H9 (cell line): ENCODE data around the gene EPC1. TPM values are rescaled to one million over a fixed set of nuclear protein-coding genes. Genes with fewer than 3 reads are reported as not detected.

Experiments
- DNase-seq: peaks from one replicate; pipeline ENCODE4 v3.0.0-alpha.2; 2017
- H2AFZ ChIP-seq: one replicate; pipeline ENCODE4 v1.6.1; 2013; ENCODE audit warnings: mild to moderate bottlenecking, low read length, control low read depth, moderate library complexity
- H2AK5ac ChIP-seq: 2 replicates; pipeline ENCODE4 v1.6.1; 2013; ENCODE audit warnings: low read length, control low read depth, mixed read lengths; ENCODE audit not compliant: insufficient read length
- H2BK120ac ChIP-seq: one replicate; pipeline ENCODE4 v1.6.1; 2013; ENCODE audit warnings: low read depth, mild to moderate bottlenecking, low read length, control low read depth, inconsistent platforms; ENCODE audit not compliant: poor library complexity, severe bottlenecking
- H2BK12ac ChIP-seq: 2 replicates; pipeline ENCODE4 v1.6.1; 2013; ENCODE audit warnings: low read length, control low read depth, mixed read lengths, low read depth; ENCODE audit not compliant: insufficient read length
- H2BK15ac ChIP-seq: 2 replicates; pipeline ENCODE4 v1.6.1; 2013; ENCODE audit warnings: low read depth, low read length, control low read depth
- H2BK20ac ChIP-seq: one replicate; pipeline ENCODE4 v1.6.1; 2013; ENCODE audit warnings: low read depth, mild to moderate bottlenecking, low read length, control low read depth, inconsistent platforms; ENCODE audit not compliant: poor library complexity, severe bottlenecking
- H2BK5ac ChIP-seq: 2 replicates; pipeline ENCODE4 v1.6.1; 2013; ENCODE audit warnings: low read length, control low read depth, mixed read lengths; ENCODE audit not compliant: insufficient read length
- H3K14ac ChIP-seq: 2 replicates; pipeline ENCODE4 v1.6.1; 2013; ENCODE audit warnings: low read length, control low read depth; ENCODE audit not compliant: insufficient read depth
- H3K18ac ChIP-seq: 2 replicates; pipeline ENCODE4 v1.6.1; 2013; ENCODE audit warnings: low read depth, mild to moderate bottlenecking, mixed read lengths, low read length, control low read depth; ENCODE audit not compliant: insufficient read length
- H3K23ac ChIP-seq: 2 replicates; pipeline ENCODE4 v1.6.1; 2013; ENCODE audit warnings: low read length, control low read depth, mixed read lengths, low read depth; ENCODE audit not compliant: insufficient read length
- H3K23me2 ChIP-seq: 2 replicates; pipeline ENCODE4 v1.6.1; 2013; ENCODE audit warnings: low read depth, mild to moderate bottlenecking, mixed read lengths, low read length, control low read depth; ENCODE audit not compliant: insufficient read length, poor library complexity, severe bottlenecking
- H3K27ac ChIP-seq: 2 replicates; pipeline ENCODE4 v1.5.1; 2013; ENCODE audit warnings: low read length, control low read depth, mixed read lengths, low read depth; ENCODE audit not compliant: insufficient read length
- H3K27me3 ChIP-seq: 2 replicates; pipeline ENCODE4 v1.6.1; 2013; ENCODE audit warnings: low read length, control low read depth, inconsistent platforms; ENCODE audit not compliant: insufficient read depth
- H3K4ac ChIP-seq: 2 replicates; pipeline ENCODE4 v1.6.1; 2013; ENCODE audit warnings: low read depth, mild to moderate bottlenecking, control low read depth, inconsistent platforms, low read length, moderate library complexity
- H3K4me1 ChIP-seq: 2 replicates; pipeline ENCODE4 v1.6.1; 2013; ENCODE audit warnings: low read length, control low read depth, inconsistent platforms; ENCODE audit not compliant: insufficient read depth
- H3K4me2 ChIP-seq: 2 replicates; pipeline ENCODE4 v1.6.1; 2013; ENCODE audit warnings: low read length, control low read depth, mixed read lengths; ENCODE audit not compliant: insufficient read length, insufficient read depth
- H3K56ac ChIP-seq: 2 replicates; pipeline ENCODE4 v1.6.1; 2013; ENCODE audit warnings: low read depth, mild to moderate bottlenecking, mixed read lengths, low read length, control low read depth; ENCODE audit not compliant: insufficient read length
- H3K79me1 ChIP-seq: 2 replicates; pipeline ENCODE4 v1.6.1; 2013; ENCODE audit warnings: low read depth, mild to moderate bottlenecking, moderate library complexity, low read length, control low read depth, inconsistent platforms; ENCODE audit not compliant: insufficient read depth, poor library complexity, severe bottlenecking
- H3K79me2 ChIP-seq: 2 replicates; pipeline ENCODE4 v1.6.1; 2013; ENCODE audit warnings: low read length, control low read depth, inconsistent platforms; ENCODE audit not compliant: insufficient read depth
- H3K9ac ChIP-seq: 2 replicates; pipeline ENCODE4 v1.6.1; 2013; ENCODE audit warnings: low read length, control low read depth, mixed read lengths; ENCODE audit not compliant: insufficient read length; ENCODE audit errors: extremely low read depth
- H3K9me3 ChIP-seq: one replicate; pipeline ENCODE4 v1.6.1; 2013; ENCODE audit warnings: low read depth, low read length, inconsistent platforms; ENCODE audit not compliant: control insufficient read depth
- H3T11ph ChIP-seq: one replicate; pipeline ENCODE4 v1.6.1; 2013; ENCODE audit warnings: mild to moderate bottlenecking, low read length, control low read depth, inconsistent platforms
- H4K20me1 ChIP-seq: one replicate; pipeline ENCODE4 v1.6.1; 2013; ENCODE audit not compliant: control insufficient read depth, insufficient read length, insufficient read depth
- H4K5ac ChIP-seq: 2 replicates; pipeline ENCODE4 v1.6.1; 2013; ENCODE audit warnings: low read depth, mild to moderate bottlenecking, mixed read lengths, low read length, control low read depth; ENCODE audit not compliant: insufficient read length
- H4K8ac ChIP-seq: replicated peaks from 2 replicates; pipeline ENCODE4 v1.6.1; 2013; ENCODE audit warnings: low read length, control low read depth, mixed read lengths, low read depth; ENCODE audit not compliant: insufficient read length
- H4K91ac ChIP-seq: 2 replicates; pipeline ENCODE4 v1.6.1; 2013; ENCODE audit warnings: low read depth, mild to moderate bottlenecking, moderate library complexity, mixed read lengths, low read length, control low read depth; ENCODE audit not compliant: insufficient read length
- H3K27ac Mint-ChIP-seq, 3 experiments: 2 replicates in 2 of 3; 3 replicates in 1 of 3; pipeline ENCODE4 v1.8.0; 2020 to 2021; ENCODE audit warnings: mixed read lengths in 3 of 3, mild to moderate bottlenecking in 1 of 3, moderate library complexity in 1 of 3
- H3K27me3 Mint-ChIP-seq: 2 replicates; pipeline ENCODE4 v1.8.0; 2021; ENCODE audit warnings: low read depth, mild to moderate bottlenecking, moderate library complexity, mixed read lengths
- H3K36me3 Mint-ChIP-seq, 3 experiments: 2 replicates in 2 of 3; 3 replicates in 1 of 3; pipeline ENCODE4 v1.8.0; 2020 to 2021; ENCODE audit warnings: low read depth in 3 of 3, mixed read lengths in 3 of 3; ENCODE audit not compliant: insufficient read depth in 1 of 3
- H3K4me1 Mint-ChIP-seq, 2 experiments: 2 replicates each; pipeline ENCODE4 v1.8.0; 2020; ENCODE audit warnings: mixed read lengths in 2 of 2
- H3K4me3 Mint-ChIP-seq, 2 experiments: 2 replicates in 1 of 2; 3 replicates in 1 of 2; pipeline ENCODE4 v1.8.0; 2020 to 2021; ENCODE audit warnings: mild to moderate bottlenecking in 2 of 2, mixed read lengths in 2 of 2, moderate library complexity in 1 of 2
- H3K9me3 Mint-ChIP-seq, 2 experiments: 2 replicates in 1 of 2; 3 replicates in 1 of 2; pipeline ENCODE4 v1.8.0; 2020; ENCODE audit warnings: mild to moderate bottlenecking in 2 of 2, mixed read lengths in 2 of 2, moderate library complexity in 1 of 2
- WGBS: extraction: QIAGEN DNeasy Blood & Tissue Kit; methylation state at CpG from one replicate; pipeline ENCODE4 v1.1.7; 2013; ENCODE audit warnings: missing lambda C conversion rate, low lambda C conversion rate, mixed read lengths; ENCODE audit not compliant: insufficient read length; ENCODE audit errors: extremely low coverage; 5-methylcytosine and 5-hydroxymethylcytosine counted together
- total RNA-seq: library from RNA; stranded (reverse); gene quantifications from 2 replicates; pipeline ENCODE4 v1.2.1, GENCODE V29; 2021
- TF ChIP-seq, protein P1 (sequence below): fragments of 200-600 bp; sonication (generic); conservative IDR thresholded peaks from 3 replicates; pipeline ENCODE4 v1.8.0; 2021; ENCODE audit warnings: antibody characterized with exemption, mild to moderate bottlenecking

Gene EPC1
- total RNA-seq, 1 experiment from 2014 or later = 32.5 TPM

DNA sequence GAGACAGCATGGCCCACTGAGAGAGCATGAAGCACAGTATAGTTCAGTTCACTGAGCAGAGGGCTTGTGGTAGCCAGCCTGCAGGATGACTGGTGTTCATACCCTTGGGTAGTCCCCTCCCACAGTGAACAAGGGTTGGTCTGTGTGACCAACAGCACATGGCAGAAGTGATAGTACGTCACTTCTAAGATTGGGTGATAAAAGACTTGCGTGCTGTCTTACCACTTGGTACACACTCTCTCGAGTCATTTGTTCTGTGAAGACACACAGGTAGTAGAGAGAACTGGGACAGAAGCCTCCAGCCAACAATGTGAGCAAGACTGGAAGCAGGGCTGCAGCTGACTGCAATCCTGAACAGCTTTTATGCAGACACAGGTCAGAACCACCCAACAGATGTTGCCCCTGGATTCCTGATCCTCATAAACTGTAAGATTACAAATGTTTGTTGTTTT, 14.6 kb downstream of the EPC1 start:
- no peak overlapping the region for H3K27ac ChIP-seq
- no peak overlapping the region for H3K9ac ChIP-seq
- H2AK5ac ChIP-seq = no peak overlapping the region

More for the DNA sequence above, 14.6 kb downstream of the EPC1 start:
- H2BK15ac ChIP-seq = no peak overlapping the region
- WGBS = no CpG with 5 or more reads among the region's 3 CpGs
- H3K9me3 ChIP-seq = no peaks in the 10 kb centered on the region
- H3K4ac ChIP-seq = no peak overlapping the region
- no peak overlapping the region for H3K4me2 ChIP-seq
- H3K14ac ChIP-seq = no peak overlapping the region
- H3K27me3 ChIP-seq = no peaks in the 10 kb centered on the region
- H2BK12ac ChIP-seq = no peak overlapping the region
- H4K91ac ChIP-seq = no peak overlapping the region
- Mint-ChIP-seq H3K4me1 (peaks cover 67 to 75% of the 10 kb centered on the region in 2 experiments), H3K36me3 (peaks cover 0 to 1% (median 0%) of the 10 kb centered on the region in 3 experiments; a peak in 1 of 7 replicates), H3K27ac (peak overlapping the region; percentile 4 to 56 (median 13); a peak in 4 of 7 replicates), H3K9me3 (no peaks in the 10 kb centered on the region), H3K4me3 (no peak overlapping the region), H3K27me3 (no peaks in the 10 kb centered on the region; the same call in 1 of the 2 replicates)
- H3K18ac ChIP-seq = no peak overlapping the region
- H4K5ac ChIP-seq = no peak overlapping the region
- no peak overlapping the region for H4K8ac ChIP-seq
- no peak overlapping the region for H2AFZ ChIP-seq
- peaks cover 4% of the 10 kb centered on the region for H3K79me1 ChIP-seq
- TF ChIP-seq, protein P1, sequence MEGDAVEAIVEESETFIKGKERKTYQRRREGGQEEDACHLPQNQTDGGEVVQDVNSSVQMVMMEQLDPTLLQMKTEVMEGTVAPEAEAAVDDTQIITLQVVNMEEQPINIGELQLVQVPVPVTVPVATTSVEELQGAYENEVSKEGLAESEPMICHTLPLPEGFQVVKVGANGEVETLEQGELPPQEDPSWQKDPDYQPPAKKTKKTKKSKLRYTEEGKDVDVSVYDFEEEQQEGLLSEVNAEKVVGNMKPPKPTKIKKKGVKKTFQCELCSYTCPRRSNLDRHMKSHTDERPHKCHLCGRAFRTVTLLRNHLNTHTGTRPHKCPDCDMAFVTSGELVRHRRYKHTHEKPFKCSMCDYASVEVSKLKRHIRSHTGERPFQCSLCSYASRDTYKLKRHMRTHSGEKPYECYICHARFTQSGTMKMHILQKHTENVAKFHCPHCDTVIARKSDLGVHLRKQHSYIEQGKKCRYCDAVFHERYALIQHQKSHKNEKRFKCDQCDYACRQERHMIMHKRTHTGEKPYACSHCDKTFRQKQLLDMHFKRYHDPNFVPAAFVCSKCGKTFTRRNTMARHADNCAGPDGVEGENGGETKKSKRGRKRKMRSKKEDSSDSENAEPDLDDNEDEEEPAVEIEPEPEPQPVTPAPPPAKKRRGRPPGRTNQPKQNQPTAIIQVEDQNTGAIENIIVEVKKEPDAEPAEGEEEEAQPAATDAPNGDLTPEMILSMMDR = no peak
- H2BK5ac ChIP-seq = no peak overlapping the region
- H3T11ph ChIP-seq = no peak overlapping the region
- no peak overlapping the region for H2BK120ac ChIP-seq
- no peak overlapping the region for H2BK20ac ChIP-seq
- H3K23ac ChIP-seq = no peak overlapping the region
- H3K4me1 ChIP-seq = peaks cover 6% of the 10 kb centered on the region; the same call in 1 of the 2 replicates
- no peaks in the 10 kb centered on the region for H3K23me2 ChIP-seq
- H3K79me2 ChIP-seq = peaks cover 54% of the 10 kb centered on the region
- no peak overlapping the region for H3K56ac ChIP-seq
- DNase-seq = no peak
- H4K20me1 ChIP-seq = no peaks in the 10 kb centered on the region
